A549 (cell line): ENCODE data around the gene POLD4. TPM values are rescaled to one million over a fixed set of nuclear protein-coding genes. Genes with fewer than 3 reads are reported as not detected.

ENCODE experiments used
- ATAC-seq, 2 experiments: fragments of 200-7000 bp in 1 of 2; fragments of >200 bp in 1 of 2; cut with Nextera tagmentation in 1 of 2; cut with Tn5 transposase in 1 of 2; 3 replicates each; pipeline versions ENCODE4 v1.8.0 to v1.9.1; 2018 to 2020; ENCODE audit warnings: mild to moderate bottlenecking in 1 of 2, moderate library complexity in 1 of 2
- CTCF ChIA-PET: fragments of 300-600 bp; sonication (Branson Sonifier 250); formaldehyde crosslinking; extraction: SDS; loops from one replicate; lab custom pipeline; 2021; ENCODE audit warnings: antibody characterized with exemption, inconsistent platforms; lab: Yijun Ruan, JAX
- POLR2A ChIA-PET: fragments of 350-600 bp; formaldehyde crosslinking; extraction: SDS; loops from one replicate; lab custom pipeline; 2021; ENCODE audit warnings: antibody characterized with exemption, inconsistent platforms; lab: Yijun Ruan, JAX
- DNase-seq, 2 experiments: peaks; one replicate each; pipeline versions ENCODE4 v3.0.0 to v3.0.0-alpha.2; 2011 to 2016; ENCODE audit warnings: low read depth in 1 of 2, low spot score in 1 of 2
- FAIRE-seq: peaks from 2 replicates; lab custom pipeline; 2011; peaks lifted over from hg19 to GRCh38; lab: Jason Lieb, UNC
- H3K27ac ChIP-seq, 2 experiments: fragments of >200 bp; sonication (Bioruptor Twin); formaldehyde crosslinking; 3 replicates each; pipeline ENCODE4 v1.5.1; 2016 to 2017
- H3K4me1 ChIP-seq: fragments of >200 bp; sonication (Bioruptor Twin); formaldehyde crosslinking; 3 replicates; pipeline ENCODE4 v1.6.1; 2016
- H3K4me2 ChIP-seq: fragments of >200 bp; sonication (Bioruptor Twin); formaldehyde crosslinking; 3 replicates; pipeline ENCODE4 v1.6.1; 2016
- H3K4me3 ChIP-seq: fragments of >200 bp; sonication (Bioruptor Twin); formaldehyde crosslinking; 3 replicates; pipeline ENCODE4 v1.5.1; 2016
- H3K9me3 ChIP-seq: fragments of >200 bp; sonication (Bioruptor Twin); formaldehyde crosslinking; 3 replicates; pipeline ENCODE4 v1.6.1; 2016
- BHLHE40 ChIP-seq: IDR thresholded peaks from 2 replicates; pipeline ENCODE4 v1.6.1; 2012; ENCODE audit warnings: low read depth, low read length, inconsistent platforms
- CBX2 ChIP-seq: fragments of 200-600 bp; sonication (generic); IDR thresholded peaks from 2 replicates; pipeline ENCODE4 v1.6.1; 2016; ENCODE audit warnings: low read depth, mild to moderate bottlenecking, borderline replicate concordance
- CBX8 ChIP-seq: fragments of 200-600 bp; sonication (generic); IDR thresholded peaks from 2 replicates; pipeline ENCODE4 v1.6.1; 2016
- EHF ChIP-seq: fragments of 250-450 bp; sonication (Bioruptor Pico); IDR thresholded peaks from 2 replicates; pipeline ENCODE4 v1.5.0; 2020; ENCODE audit warnings: mild to moderate bottlenecking
- EHMT2 ChIP-seq: fragments of 200-600 bp; sonication (generic); IDR thresholded peaks from 2 replicates; pipeline ENCODE4 v1.6.1; 2016; ENCODE audit warnings: antibody characterized with exemption, low read depth, mild to moderate bottlenecking, moderate library complexity
- FOSB ChIP-seq: fragments of 250-450 bp; sonication (Bioruptor Pico); IDR thresholded peaks from 2 replicates; pipeline ENCODE4 v1.5.0; 2020; ENCODE audit warnings: mild to moderate bottlenecking, moderate library complexity
- FOXS1 ChIP-seq: fragments of 250-450 bp; sonication (Bioruptor Pico); IDR thresholded peaks from 2 replicates; pipeline ENCODE4 v1.5.0; 2020; ENCODE audit warnings: mild to moderate bottlenecking, moderate library complexity
- HDAC2 ChIP-seq: fragments of 200-600 bp; sonication (generic); IDR thresholded peaks from 2 replicates; pipeline ENCODE4 v1.6.1; 2016
- HES2 ChIP-seq: fragments of >200 bp; sonication (Bioruptor Twin); formaldehyde crosslinking; IDR thresholded peaks from 2 replicates; pipeline ENCODE4 v1.6.1; 2016
- HOXA7 ChIP-seq: fragments of 250-450 bp; sonication (Bioruptor Pico); IDR thresholded peaks from 2 replicates; pipeline ENCODE4 v1.5.0; 2020; ENCODE audit warnings: mild to moderate bottlenecking, moderate library complexity
- HOXB13 ChIP-seq: fragments of 250-450 bp; sonication (Bioruptor Pico); IDR thresholded peaks from 2 replicates; pipeline ENCODE4 v1.5.0; 2020; ENCODE audit warnings: low read depth, mild to moderate bottlenecking, moderate library complexity
- HOXB5 ChIP-seq: fragments of 250-450 bp; sonication (Bioruptor Pico); IDR thresholded peaks from 2 replicates; pipeline ENCODE4 v1.5.0; 2020; ENCODE audit warnings: mild to moderate bottlenecking, moderate library complexity
- JUN ChIP-seq, 2 experiments: fragments of >200 bp; sonication (Bioruptor Twin); formaldehyde crosslinking; IDR thresholded peaks; 2 replicates in 1 of 2; 3 replicates in 1 of 2; pipeline ENCODE4 v1.6.1; 2016 to 2017
- JUNB ChIP-seq: fragments of >200 bp; sonication (Bioruptor Twin); formaldehyde crosslinking; IDR thresholded peaks from 2 replicates; pipeline ENCODE4 v1.6.1; 2016
- KDM1A ChIP-seq: fragments of 200-600 bp; sonication (generic); IDR thresholded peaks from 2 replicates; pipeline ENCODE4 v1.6.1; 2016; ENCODE audit warnings: low read depth, mild to moderate bottlenecking
- MAFK ChIP-seq: fragments of 450-650 bp; IDR thresholded peaks from 2 replicates; pipeline ENCODE4 v1.6.1; 2014; ENCODE audit not compliant: partially characterized antibody
- MAZ ChIP-seq: fragments of 150-350 bp; IDR thresholded peaks from 2 replicates; pipeline ENCODE4 v1.6.1; 2014; ENCODE audit warnings: antibody characterized with exemption, low read depth, low read length, borderline replicate concordance
- NFE2L2 ChIP-seq: fragments of 150-350 bp; conservative IDR thresholded peaks from 2 replicates; pipeline ENCODE4 v1.6.1; 2014; ENCODE audit warnings: low read length
- PBX3 ChIP-seq: IDR thresholded peaks from 2 replicates; pipeline ENCODE4 v1.6.1; 2012
- PHF8 ChIP-seq: fragments of 200-600 bp; sonication (generic); IDR thresholded peaks from 2 replicates; pipeline ENCODE4 v1.6.1; 2016; ENCODE audit warnings: low read depth, mild to moderate bottlenecking, antibody characterized with exemption, moderate library complexity, borderline replicate concordance
- POLR2A ChIP-seq: IDR thresholded peaks from 2 replicates; pipeline ENCODE4 v1.6.1; 2012; ENCODE audit warnings: mild to moderate bottlenecking, low read length
- POLR2AphosphoS2 ChIP-seq: conservative IDR thresholded peaks from 2 replicates; pipeline ENCODE4 v1.6.1; 2012; ENCODE audit warnings: low read length, improper control_type of control experiment, inconsistent platforms
- RAD21 ChIP-seq, 2 experiments: fragments of >200 bp in 1 of 2; sonication (Bioruptor Twin) in 1 of 2; formaldehyde crosslinking in 1 of 2; IDR thresholded peaks in 1 of 2; conservative IDR thresholded peaks in 1 of 2; 2 replicates in 1 of 2; 3 replicates in 1 of 2; pipeline ENCODE4 v1.6.1; 2012 to 2018; ENCODE audit warnings: inconsistent platforms in 1 of 2
- RCOR1 ChIP-seq: fragments of 150-350 bp; IDR thresholded peaks from 2 replicates; pipeline ENCODE4 v1.6.1; 2014; ENCODE audit warnings: antibody characterized with exemption, low read length, low read depth
- RNF2 ChIP-seq: fragments of 200-600 bp; sonication (generic); IDR thresholded peaks from 2 replicates; pipeline ENCODE4 v1.6.1; 2016; ENCODE audit warnings: low read depth, mild to moderate bottlenecking, antibody characterized with exemption, moderate library complexity, borderline replicate concordance
- SREBF2 ChIP-seq: fragments of 450-650 bp; IDR thresholded peaks from 2 replicates; pipeline ENCODE4 v1.6.1; 2014; ENCODE audit warnings: mild to moderate bottlenecking, moderate library complexity
- TFCP2L1 ChIP-seq: fragments of 250-450 bp; sonication (Bioruptor Pico); IDR thresholded peaks from 2 replicates; pipeline ENCODE4 v1.5.0; 2021; ENCODE audit warnings: mild to moderate bottlenecking
- USF2 ChIP-seq: fragments of 450-650 bp; IDR thresholded peaks from 2 replicates; pipeline ENCODE4 v1.6.1; 2014; ENCODE audit warnings: antibody characterized with exemption
- ZC3H11A ChIP-seq: fragments of 450-650 bp; IDR thresholded peaks from 2 replicates; pipeline ENCODE4 v1.6.1; 2014; ENCODE audit warnings: antibody characterized with exemption, mild to moderate bottlenecking
- ZFP36 ChIP-seq: fragments of 450-650 bp; IDR thresholded peaks from 2 replicates; pipeline ENCODE4 v1.6.1; 2014; ENCODE audit warnings: borderline replicate concordance; ENCODE audit not compliant: partially characterized antibody
- ZSCAN20 ChIP-seq: fragments of 250-450 bp; sonication (Bioruptor Pico); IDR thresholded peaks from 2 replicates; pipeline ENCODE4 v1.8.0; 2022; ENCODE audit warnings: mild to moderate bottlenecking, moderate library complexity
- WGBS: methylation state at CpG from one replicate; pipeline ENCODE4 v1.1.6; 2017; ENCODE audit errors: missing lambda C conversion rate; 5-methylcytosine and 5-hydroxymethylcytosine counted together
- polyA plus RNA-seq, 4 experiments: library from polyadenylated mRNA; depleted of rRNA in 3 of 4; stranded (reverse); fragments of >200 nt; fragmentation: RNase III in 1 of 4; extraction: RNeasy Plus Mini Kit Qiagen cat#74134 plus additional on column Dnase treatment in 1 of 4; gene quantifications; 2 replicates in 3 of 4; 3 replicates in 1 of 4; pipeline ENCODE4 v1.2.3, GENCODE V29; 2011 to 2017
- TF ChIP-seq, protein P1 (sequence below): fragments of >200 bp; sonication (Bioruptor Twin); formaldehyde crosslinking; IDR thresholded peaks from 3 replicates; pipeline ENCODE4 v1.6.1; 2016
- TF ChIP-seq, protein P2 (sequence below): fragments of 150-350 bp; IDR thresholded peaks from 2 replicates; pipeline ENCODE4 v1.6.1; 2014; ENCODE audit warnings: low read depth, mild to moderate bottlenecking, low read length
- TF ChIP-seq, protein P3 (sequence below): fragments of 250-450 bp; sonication (Bioruptor Pico); IDR thresholded peaks from 2 replicates; pipeline ENCODE4 v1.5.0; 2020; ENCODE audit warnings: low read depth, mild to moderate bottlenecking, moderate library complexity

The POLD4 gene
- polyA plus RNA-seq, 2 of the 4 experiments (the other 2 are of a cell fraction) = 140 to 148 TPM

- H3K9me3 ChIP-seq = no peaks in the 10 kb centered on the region
- H3K4me1 ChIP-seq = peaks cover 87% of the 10 kb centered on the region
- H3K27ac ChIP-seq = peak overlapping the region; percentile 93 to 98
- H3K4me3 ChIP-seq = peak overlapping the region; percentile 69
- peak; percentile 52 to 69 for ATAC-seq
- no peak for FAIRE-seq
- DNase-seq = peak; percentile 96 to 98
- ChIA-PET POLR2A (interaction anchor here (0.8 to 8.3 kb wide), 12 partner anchors 8 to 109 kb away, joined by 3 to 172 read pairs (median 4); partner anchors contain the start of genes CLCF1, PPP1CA, RAD9A and RPS6KB2), CTCF (interaction anchor here (0.7 to 20.0 kb wide), 7 partner anchors 9 to 151 kb away, joined by 3 to 1913 read pairs (median 23); partner anchors contain the start of genes CLCF1, PITPNM1, PPP1CA and RAD9A)
- H3K4me2 ChIP-seq = peak overlapping the region; percentile 93
- WGBS = 4% methylated on average over 8 of the region's 8 CpGs
- TF ChIP-seq FOXS1 (CRISPR knock-in tag) = 0 out of 2 replicates have a peak, but pooled peaks have one; percentile 6
- peak; percentile 82 for TF ChIP-seq HOXA7 (CRISPR knock-in tag)
- 0 out of 2 replicates have a peak, but pooled peaks have one; percentile 28 for TF ChIP-seq MAZ
- no peak for TF ChIP-seq SREBF2
- no peak for TF ChIP-seq HOXB5 (CRISPR knock-in tag)
- no peak for TF ChIP-seq TFCP2L1 (CRISPR knock-in tag)
- no peak for TF ChIP-seq CBX8
- TF ChIP-seq RAD21 (conservative IDR thresholded peaks at IDR 0.05 in 1 of 2, IDR thresholded peaks at IDR 0.05 in 1 of 2) = 0 out of 5 replicates have a peak, but pooled peaks of 1 of the 2 experiments have one; percentile 15
- no peak for TF ChIP-seq RNF2
- TF ChIP-seq, protein P1, sequence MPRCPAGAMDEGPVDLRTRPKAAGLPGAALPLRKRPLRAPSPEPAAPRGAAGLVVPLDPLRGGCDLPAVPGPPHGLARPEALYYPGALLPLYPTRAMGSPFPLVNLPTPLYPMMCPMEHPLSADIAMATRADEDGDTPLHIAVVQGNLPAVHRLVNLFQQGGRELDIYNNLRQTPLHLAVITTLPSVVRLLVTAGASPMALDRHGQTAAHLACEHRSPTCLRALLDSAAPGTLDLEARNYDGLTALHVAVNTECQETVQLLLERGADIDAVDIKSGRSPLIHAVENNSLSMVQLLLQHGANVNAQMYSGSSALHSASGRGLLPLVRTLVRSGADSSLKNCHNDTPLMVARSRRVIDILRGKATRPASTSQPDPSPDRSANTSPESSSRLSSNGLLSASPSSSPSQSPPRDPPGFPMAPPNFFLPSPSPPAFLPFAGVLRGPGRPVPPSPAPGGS = 0 out of 3 replicates have a peak, but pooled peaks have one; percentile 30
- no peak for TF ChIP-seq HES2
- TF ChIP-seq FOSB (CRISPR knock-in tag) = 0 out of 2 replicates have a peak, but pooled peaks have one; percentile 11
- TF ChIP-seq, protein P2, sequence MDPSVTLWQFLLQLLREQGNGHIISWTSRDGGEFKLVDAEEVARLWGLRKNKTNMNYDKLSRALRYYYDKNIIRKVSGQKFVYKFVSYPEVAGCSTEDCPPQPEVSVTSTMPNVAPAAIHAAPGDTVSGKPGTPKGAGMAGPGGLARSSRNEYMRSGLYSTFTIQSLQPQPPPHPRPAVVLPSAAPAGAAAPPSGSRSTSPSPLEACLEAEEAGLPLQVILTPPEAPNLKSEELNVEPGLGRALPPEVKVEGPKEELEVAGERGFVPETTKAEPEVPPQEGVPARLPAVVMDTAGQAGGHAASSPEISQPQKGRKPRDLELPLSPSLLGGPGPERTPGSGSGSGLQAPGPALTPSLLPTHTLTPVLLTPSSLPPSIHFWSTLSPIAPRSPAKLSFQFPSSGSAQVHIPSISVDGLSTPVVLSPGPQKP = no peak
- peak; percentile 65; the same call in 1 of the 2 replicates for TF ChIP-seq PBX3
- no peak for TF ChIP-seq PHF8
- no peak for TF ChIP-seq KDM1A
- no peak; the same call in 1 of the 2 replicates for TF ChIP-seq POLR2AphosphoS2
- TF ChIP-seq ZSCAN20 = no peak
- peak; percentile 46 for TF ChIP-seq POLR2A
- no peak for TF ChIP-seq CBX2
- TF ChIP-seq MAFK = no peak
- no peak for TF ChIP-seq NFE2L2
- no peak for TF ChIP-seq HOXB13 (CRISPR knock-in tag)
- TF ChIP-seq RCOR1 = no peak
- no peak for TF ChIP-seq BHLHE40
- no peak for TF ChIP-seq USF2
- no peak for TF ChIP-seq ZC3H11A
- peak; percentile 100 for TF ChIP-seq ZFP36
- peak; percentile 60 for TF ChIP-seq JUNB
- TF ChIP-seq, protein P3, sequence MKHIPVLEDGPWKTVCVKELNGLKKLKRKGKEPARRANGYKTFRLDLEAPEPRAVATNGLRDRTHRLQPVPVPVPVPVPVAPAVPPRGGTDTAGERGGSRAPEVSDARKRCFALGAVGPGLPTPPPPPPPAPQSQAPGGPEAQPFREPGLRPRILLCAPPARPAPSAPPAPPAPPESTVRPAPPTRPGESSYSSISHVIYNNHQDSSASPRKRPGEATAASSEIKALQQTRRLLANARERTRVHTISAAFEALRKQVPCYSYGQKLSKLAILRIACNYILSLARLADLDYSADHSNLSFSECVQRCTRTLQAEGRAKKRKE (CRISPR knock-in tag) = 0 out of 2 replicates have a peak, but pooled peaks have one; percentile 48
- no peak for TF ChIP-seq HDAC2
- TF ChIP-seq EHF = peak; percentile 61; the same call in 1 of the 2 replicates
- TF ChIP-seq JUN (IDR thresholded peaks at IDR 0.05) = peak; percentile 57 to 84
- no peak for TF ChIP-seq EHMT2
These were observed 1.0 kb upstream of the POLD4 start for GRCh38 chr11:67354075-67355022.
